Measurements from ENCODE around the gene ZNF281. TPM values are rescaled to one million over a fixed set of nuclear protein-coding genes. Genes with fewer than 3 reads are reported as not detected.

Gene ZNF281
- total and polyA plus RNA-seq, 4 donors, result 4.9 to 18.4 (median 13.1) TPM

DNA sequence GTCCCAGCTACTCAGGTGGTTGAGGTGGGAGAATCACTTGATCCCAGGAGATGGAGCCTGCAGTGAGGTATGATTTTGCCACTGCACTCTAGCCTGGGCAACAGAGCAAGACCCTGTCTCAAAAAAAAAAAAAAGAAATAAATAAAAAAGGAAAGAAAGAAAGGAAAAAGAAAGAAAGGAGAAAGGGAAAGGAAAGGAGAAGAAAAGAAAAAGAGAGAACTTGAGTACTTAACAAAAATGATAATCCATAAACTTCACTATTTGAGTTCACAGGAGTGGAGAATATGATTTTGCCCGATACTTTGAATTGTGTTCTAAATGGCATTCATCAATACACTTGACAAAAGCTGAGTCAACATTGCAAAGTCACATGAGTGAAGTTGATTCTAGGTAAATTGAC, 23.8 kb upstream of the ZNF281 start:
- Histone ChIP-seq H3K4me1 (ENCODE audit: control insufficient read depth in 4 of 4, insufficient read depth in 4 of 4, low read length in 3 of 4) (peaks cover 0 to 14% (median 8%) of the 10 kb centered on the region in 4 donors), H3K9me3 (ENCODE audit: control insufficient read depth in 4 of 4, low read length in 3 of 4) (no peaks in the 10 kb centered on the region), H3K4me3 (ENCODE audit: low read depth in 1 of 3, low read length in 3 of 3) (no peak overlapping the region), H3K27me3 (ENCODE audit: control insufficient read depth in 4 of 4, insufficient read depth in 4 of 4, low read length in 3 of 4) (no peaks in the 10 kb centered on the region), H3K27ac (ENCODE audit: low read depth in 1 of 2, low read length in 2 of 2) (no peak overlapping the region), H3K9ac (ENCODE audit: low read depth in 1 of 2, low read length in 2 of 2) (no peak overlapping the region), H3K36me3 (ENCODE audit: control insufficient read depth in 4 of 4, insufficient read depth in 3 of 4, low read depth in 1 of 4, low read length in 3 of 4) (no peaks in the 10 kb centered on the region)
- TF ChIP-seq, protein P1, sequence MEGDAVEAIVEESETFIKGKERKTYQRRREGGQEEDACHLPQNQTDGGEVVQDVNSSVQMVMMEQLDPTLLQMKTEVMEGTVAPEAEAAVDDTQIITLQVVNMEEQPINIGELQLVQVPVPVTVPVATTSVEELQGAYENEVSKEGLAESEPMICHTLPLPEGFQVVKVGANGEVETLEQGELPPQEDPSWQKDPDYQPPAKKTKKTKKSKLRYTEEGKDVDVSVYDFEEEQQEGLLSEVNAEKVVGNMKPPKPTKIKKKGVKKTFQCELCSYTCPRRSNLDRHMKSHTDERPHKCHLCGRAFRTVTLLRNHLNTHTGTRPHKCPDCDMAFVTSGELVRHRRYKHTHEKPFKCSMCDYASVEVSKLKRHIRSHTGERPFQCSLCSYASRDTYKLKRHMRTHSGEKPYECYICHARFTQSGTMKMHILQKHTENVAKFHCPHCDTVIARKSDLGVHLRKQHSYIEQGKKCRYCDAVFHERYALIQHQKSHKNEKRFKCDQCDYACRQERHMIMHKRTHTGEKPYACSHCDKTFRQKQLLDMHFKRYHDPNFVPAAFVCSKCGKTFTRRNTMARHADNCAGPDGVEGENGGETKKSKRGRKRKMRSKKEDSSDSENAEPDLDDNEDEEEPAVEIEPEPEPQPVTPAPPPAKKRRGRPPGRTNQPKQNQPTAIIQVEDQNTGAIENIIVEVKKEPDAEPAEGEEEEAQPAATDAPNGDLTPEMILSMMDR (IDR thresholded peaks at IDR 0.05; ENCODE audit: low read depth, low read length, missing input control), result no peak
- WGBS, result 93% methylated on average over 1 of the region's 1 CpG
- no peak for DNase-seq (ENCODE audit: low spot score)

- TF ChIP-seq, protein P2, sequence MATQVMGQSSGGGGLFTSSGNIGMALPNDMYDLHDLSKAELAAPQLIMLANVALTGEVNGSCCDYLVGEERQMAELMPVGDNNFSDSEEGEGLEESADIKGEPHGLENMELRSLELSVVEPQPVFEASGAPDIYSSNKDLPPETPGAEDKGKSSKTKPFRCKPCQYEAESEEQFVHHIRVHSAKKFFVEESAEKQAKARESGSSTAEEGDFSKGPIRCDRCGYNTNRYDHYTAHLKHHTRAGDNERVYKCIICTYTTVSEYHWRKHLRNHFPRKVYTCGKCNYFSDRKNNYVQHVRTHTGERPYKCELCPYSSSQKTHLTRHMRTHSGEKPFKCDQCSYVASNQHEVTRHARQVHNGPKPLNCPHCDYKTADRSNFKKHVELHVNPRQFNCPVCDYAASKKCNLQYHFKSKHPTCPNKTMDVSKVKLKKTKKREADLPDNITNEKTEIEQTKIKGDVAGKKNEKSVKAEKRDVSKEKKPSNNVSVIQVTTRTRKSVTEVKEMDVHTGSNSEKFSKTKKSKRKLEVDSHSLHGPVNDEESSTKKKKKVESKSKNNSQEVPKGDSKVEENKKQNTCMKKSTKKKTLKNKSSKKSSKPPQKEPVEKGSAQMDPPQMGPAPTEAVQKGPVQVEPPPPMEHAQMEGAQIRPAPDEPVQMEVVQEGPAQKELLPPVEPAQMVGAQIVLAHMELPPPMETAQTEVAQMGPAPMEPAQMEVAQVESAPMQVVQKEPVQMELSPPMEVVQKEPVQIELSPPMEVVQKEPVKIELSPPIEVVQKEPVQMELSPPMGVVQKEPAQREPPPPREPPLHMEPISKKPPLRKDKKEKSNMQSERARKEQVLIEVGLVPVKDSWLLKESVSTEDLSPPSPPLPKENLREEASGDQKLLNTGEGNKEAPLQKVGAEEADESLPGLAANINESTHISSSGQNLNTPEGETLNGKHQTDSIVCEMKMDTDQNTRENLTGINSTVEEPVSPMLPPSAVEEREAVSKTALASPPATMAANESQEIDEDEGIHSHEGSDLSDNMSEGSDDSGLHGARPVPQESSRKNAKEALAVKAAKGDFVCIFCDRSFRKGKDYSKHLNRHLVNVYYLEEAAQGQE (IDR thresholded peaks at IDR 0.05), result no peak
- TF ChIP-seq HNF4A (conservative IDR thresholded peaks at IDR 0.05), result no peak
- Histone ChIP-seq H3K9ac (ENCODE audit: low read depth in 1 of 2, low read length in 2 of 2) (no peak overlapping the region), H3K4me3 (ENCODE audit: low read depth in 1 of 3, low read length in 3 of 3) (no peak overlapping the region), H3K36me3 (ENCODE audit: control insufficient read depth in 4 of 4, insufficient read depth in 3 of 4, low read depth in 1 of 4, low read length in 3 of 4) (no peaks in the 10 kb centered on the region), H3K9me3 (ENCODE audit: control insufficient read depth in 4 of 4, low read length in 3 of 4) (no peaks in the 10 kb centered on the region), H3K27me3 (ENCODE audit: control insufficient read depth in 4 of 4, insufficient read depth in 4 of 4, low read length in 3 of 4) (no peaks in the 10 kb centered on the region), H3K4me1 (ENCODE audit: control insufficient read depth in 4 of 4, insufficient read depth in 4 of 4, low read length in 3 of 4) (peaks cover 2 to 12% (median 6%) of the 10 kb centered on the region in 4 donors), H3K27ac (ENCODE audit: low read depth in 1 of 2, low read length in 2 of 2) (no peak overlapping the region)
- DNase-seq (ENCODE audit: low spot score), result no peak
- 100% methylated on average over 1 of the region's 1 CpG for WGBS
Observed at GRCh38 chr1:200432586-200432985, 22.8 kb upstream of the ZNF281 start.

DNA sequence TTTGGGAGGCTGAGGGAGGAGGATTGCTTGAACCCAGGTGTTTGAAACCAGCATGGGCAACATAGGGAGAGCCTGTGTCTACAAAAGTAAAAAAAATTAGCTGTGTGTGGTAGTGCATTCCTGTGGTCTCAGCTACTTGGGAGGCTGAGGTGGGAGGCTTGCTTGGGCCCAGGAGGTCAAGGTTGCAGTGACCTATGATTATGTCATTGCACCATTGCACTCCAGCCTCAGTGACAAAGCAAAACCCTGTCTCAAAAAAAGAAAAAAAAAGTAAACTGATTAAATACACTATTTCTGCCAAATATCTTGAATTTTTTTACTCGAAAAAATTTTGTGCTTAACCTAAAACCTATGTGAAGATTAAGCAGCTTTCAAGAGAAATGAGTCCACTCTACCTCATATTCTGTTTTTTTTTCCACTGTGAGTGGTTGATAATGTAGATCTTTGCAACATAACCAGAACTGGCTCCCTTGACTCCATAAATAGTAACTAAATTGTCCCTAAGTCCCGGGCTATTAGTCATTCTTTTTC, 19.4 kb upstream of the ZNF281 start:
- no peaks in the 10 kb centered on the region for H3K27me3 ChIP-seq (ENCODE audit: control insufficient read depth in 4 of 4, insufficient read depth in 4 of 4, low read length in 3 of 4)
- H3K9ac ChIP-seq (ENCODE audit: low read depth in 1 of 2, low read length in 2 of 2), result no peak overlapping the region
- no peaks in the 10 kb centered on the region for H3K36me3 ChIP-seq (ENCODE audit: control insufficient read depth in 4 of 4, insufficient read depth in 3 of 4, low read depth in 1 of 4, low read length in 3 of 4)
- 92% methylated on average over 2 of the region's 2 CpGs for WGBS
- no peak for DNase-seq (ENCODE audit: low spot score)
- H3K27ac ChIP-seq (ENCODE audit: low read depth in 1 of 2, low read length in 2 of 2), result no peak overlapping the region
- H3K4me3 ChIP-seq (ENCODE audit: low read depth in 1 of 3, low read length in 3 of 3), result no peak overlapping the region
- TF ChIP-seq RXRA (IDR thresholded peaks at IDR 0.05), result no peak
- TF ChIP-seq HNF4A (conservative IDR thresholded peaks at IDR 0.05), result no peak
- no peak for TF ChIP-seq JUND (IDR thresholded peaks at IDR 0.05)
- TF ChIP-seq, protein P2 (IDR thresholded peaks at IDR 0.05), result no peak
- no peak for TF ChIP-seq FOXA2 (IDR thresholded peaks at IDR 0.05)
- TF ChIP-seq NR2F2 (IDR thresholded peaks at IDR 0.05), result no peak
- no peak for TF ChIP-seq ZBTB33 (IDR thresholded peaks at IDR 0.05)
- TF ChIP-seq SP1 (IDR thresholded peaks at IDR 0.05), result no peak
- TF ChIP-seq EGR1 (IDR thresholded peaks at IDR 0.05; ENCODE audit: low read depth in 2 of 2), result no peak
- no peak for TF ChIP-seq GABPA (IDR thresholded peaks at IDR 0.05 in 1 of 2, conservative IDR thresholded peaks at IDR 0.05 in 1 of 2)
- TF ChIP-seq HNF4G (IDR thresholded peaks at IDR 0.05), result no peak
- TF ChIP-seq, protein P3, sequence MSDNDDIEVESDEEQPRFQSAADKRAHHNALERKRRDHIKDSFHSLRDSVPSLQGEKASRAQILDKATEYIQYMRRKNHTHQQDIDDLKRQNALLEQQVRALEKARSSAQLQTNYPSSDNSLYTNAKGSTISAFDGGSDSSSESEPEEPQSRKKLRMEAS (IDR thresholded peaks at IDR 0.05), result no peak
- peaks cover 0 to 4% (median 4%) of the 10 kb centered on the region in 4 donors for H3K4me1 ChIP-seq (ENCODE audit: control insufficient read depth in 4 of 4, insufficient read depth in 4 of 4, low read length in 3 of 4)
- H3K9me3 ChIP-seq (ENCODE audit: control insufficient read depth in 4 of 4, low read length in 3 of 4), result no peaks in the 10 kb centered on the region

All from liver (tissue), 9 donors.